DMS79 treated with DMSO at 0.1 percent for 48 hours (cell line): Measurements from ENCODE around the gene KIZ.
"Not testable (repeated sequence)": the region's sequence is repeated elsewhere in the genome, so short reads cannot be mapped to it uniquely, and the experiment has no call there.

ENCODE experiments used
- DNase-seq: peaks from one replicate; lab custom pipeline; 2025; lab: John Stamatoyannopoulos, UW

The KIZ gene

GRCh38 chr20:21230220-21230619 is 104.3 kb downstream of the KIZ start:
- DNase-seq: no peak

GRCh38 chr20:21230686-21231085 is 104.8 kb downstream of the KIZ start:
- no peak for DNase-seq

- peak; percentile 4 for DNase-seq
These were observed 106.8 kb downstream of the KIZ start for GRCh38 chr20:21232546-21233280.

- peak; percentile 90 for DNase-seq
These were observed 108.4 kb downstream of the KIZ start for GRCh38 chr20:21234324-21234723.

- no peak for DNase-seq
These were observed 109.1 kb downstream of the KIZ start for GRCh38 chr20:21234806-21235483.

GRCh38 chr20:21235484-21236445 is 109.9 kb downstream of the KIZ start:
- DNase-seq: peak; percentile 43

- no peak for DNase-seq
These were observed 112.3 kb downstream of the KIZ start for GRCh38 chr20:21237956-21238799.

GRCh38 chr20:21238818-21239536 is 113.1 kb downstream of the KIZ start:
- DNase-seq: no peak

GRCh38 chr20:21240394-21240793 is 114.5 kb downstream of the KIZ start:
- DNase-seq: no peak

- DNase-seq: peak; percentile 72
These were observed 115.5 kb downstream of the KIZ start for GRCh38 chr20:21241406-21241805.

- DNase-seq: no peak
These were observed 117.9 kb downstream of the KIZ start for GRCh38 chr20:21243811-21244210.

- no peak for DNase-seq
These were observed 118.9 kb downstream of the KIZ start for GRCh38 chr20:21244808-21245207.

GRCh38 chr20:21246161-21246560 is 120.3 kb downstream of the KIZ start:
- DNase-seq: no peak

GRCh38 chr20:21247603-21248095 is 121.8 kb downstream of the KIZ start:
- not testable (repeated sequence) for DNase-seq

- no peak for DNase-seq
These were observed 125.4 kb downstream of the KIZ start for GRCh38 chr20:21251278-21251677.

GRCh38 chr20:21257192-21257591 is 131.3 kb downstream of the KIZ start:
- no peak for DNase-seq

GRCh38 chr20:21258411-21258810 is 132.5 kb downstream of the KIZ start:
- no peak for DNase-seq

- no peak for DNase-seq
These were observed 133.5 kb downstream of the KIZ start for GRCh38 chr20:21259346-21259745.

GRCh38 chr20:21262812-21263211 is 136.9 kb downstream of the KIZ start:
- DNase-seq: no peak
